A549 (cell line): ENCODE results near the gene MSL3B.

Experiments used
- CBX8 ChIP-seq: fragments of 200-600 bp; sonication (generic); IDR thresholded peaks from 2 replicates; pipeline ENCODE4 v1.6.1; 2016
- CHD4 ChIP-seq: fragments of 200-600 bp; sonication (generic); IDR thresholded peaks from 2 replicates; pipeline ENCODE4 v1.6.1; 2016; ENCODE audit warnings: antibody characterized with exemption, mild to moderate bottlenecking, borderline replicate concordance
- CTCF ChIP-seq: fragments of >200 bp; sonication (Bioruptor Twin); formaldehyde crosslinking; IDR thresholded peaks from 3 replicates; pipeline ENCODE4 v1.5.1; 2016
- EHMT2 ChIP-seq: fragments of 200-600 bp; sonication (generic); IDR thresholded peaks from 2 replicates; pipeline ENCODE4 v1.6.1; 2016; ENCODE audit warnings: antibody characterized with exemption, low read depth, mild to moderate bottlenecking, moderate library complexity
- MAX ChIP-seq: IDR thresholded peaks from 2 replicates; pipeline ENCODE4 v1.6.1; 2012
- MAZ ChIP-seq: fragments of 150-350 bp; IDR thresholded peaks from 2 replicates; pipeline ENCODE4 v1.6.1; 2014; ENCODE audit warnings: antibody characterized with exemption, low read depth, low read length, borderline replicate concordance
- REST ChIP-seq: fragments of 200-600 bp; sonication (generic); IDR thresholded peaks from 2 replicates; pipeline ENCODE4 v1.6.1; 2016; ENCODE audit warnings: antibody characterized with exemption, mild to moderate bottlenecking, moderate library complexity

- TF ChIP-seq CHD4 = no peak
- no peak for TF ChIP-seq REST
- no peak for TF ChIP-seq MAX
- TF ChIP-seq CTCF = no peak
- no peak for TF ChIP-seq EHMT2
- no peak for TF ChIP-seq MAZ
- TF ChIP-seq CBX8 = no peak
Measured at GRCh38 chr2:233862261-233862768, 5.9 kb downstream of the MSL3B start.
